ENCODE data around the gene SVIL. TPM values are rescaled to one million over a fixed set of nuclear protein-coding genes. Genes with fewer than 3 reads are reported as not detected.
"Not testable (repeated sequence)": the region's sequence is repeated elsewhere in the genome, so short reads cannot be mapped to it uniquely, and the experiment has no call there.

SVIL gene
- total RNA-seq, 1 experiment from 2014 or later: 147 TPM

- H3K4me1 Mint-ChIP-seq (ENCODE audit: low read depth, unreplicated experiment): no peaks in the 10 kb centered on the region
- no peaks in the 10 kb centered on the region for H3K27me3 Mint-ChIP-seq (ENCODE audit: unreplicated experiment)
- intact Hi-C loops (cut with micrococcal nuclease; ENCODE audit: unreplicated experiment): no loop called here
- H3K9me3 Mint-ChIP-seq (ENCODE audit: low read depth, unreplicated experiment): no peaks in the 10 kb centered on the region
- no peak overlapping the region for H3K27ac Mint-ChIP-seq (ENCODE audit: unreplicated experiment)
- H3K4me3 Mint-ChIP-seq (ENCODE audit: low read depth, unreplicated experiment): no peak overlapping the region
- CTCF ChIA-PET: interaction anchor here (0.6 to 1.1 kb wide), 2 partner anchors 23 to 1160 kb away, joined by 4 to 6 read pairs; no protein-coding TSS in a partner anchor
- no peak for DNase-seq
- TF ChIP-seq, protein P1, sequence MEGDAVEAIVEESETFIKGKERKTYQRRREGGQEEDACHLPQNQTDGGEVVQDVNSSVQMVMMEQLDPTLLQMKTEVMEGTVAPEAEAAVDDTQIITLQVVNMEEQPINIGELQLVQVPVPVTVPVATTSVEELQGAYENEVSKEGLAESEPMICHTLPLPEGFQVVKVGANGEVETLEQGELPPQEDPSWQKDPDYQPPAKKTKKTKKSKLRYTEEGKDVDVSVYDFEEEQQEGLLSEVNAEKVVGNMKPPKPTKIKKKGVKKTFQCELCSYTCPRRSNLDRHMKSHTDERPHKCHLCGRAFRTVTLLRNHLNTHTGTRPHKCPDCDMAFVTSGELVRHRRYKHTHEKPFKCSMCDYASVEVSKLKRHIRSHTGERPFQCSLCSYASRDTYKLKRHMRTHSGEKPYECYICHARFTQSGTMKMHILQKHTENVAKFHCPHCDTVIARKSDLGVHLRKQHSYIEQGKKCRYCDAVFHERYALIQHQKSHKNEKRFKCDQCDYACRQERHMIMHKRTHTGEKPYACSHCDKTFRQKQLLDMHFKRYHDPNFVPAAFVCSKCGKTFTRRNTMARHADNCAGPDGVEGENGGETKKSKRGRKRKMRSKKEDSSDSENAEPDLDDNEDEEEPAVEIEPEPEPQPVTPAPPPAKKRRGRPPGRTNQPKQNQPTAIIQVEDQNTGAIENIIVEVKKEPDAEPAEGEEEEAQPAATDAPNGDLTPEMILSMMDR (IDR thresholded peaks at IDR 0.05; ENCODE audit: unreplicated experiment): no peak
- peaks cover 28% of the 10 kb centered on the region for H3K36me3 Mint-ChIP-seq (ENCODE audit: insufficient read depth, unreplicated experiment)
- BruUV-seq (replicated peaks): no TSS peak
These were observed 122.3 kb downstream of the SVIL start for GRCh38 chr10:29512425-29512974.

DNA sequence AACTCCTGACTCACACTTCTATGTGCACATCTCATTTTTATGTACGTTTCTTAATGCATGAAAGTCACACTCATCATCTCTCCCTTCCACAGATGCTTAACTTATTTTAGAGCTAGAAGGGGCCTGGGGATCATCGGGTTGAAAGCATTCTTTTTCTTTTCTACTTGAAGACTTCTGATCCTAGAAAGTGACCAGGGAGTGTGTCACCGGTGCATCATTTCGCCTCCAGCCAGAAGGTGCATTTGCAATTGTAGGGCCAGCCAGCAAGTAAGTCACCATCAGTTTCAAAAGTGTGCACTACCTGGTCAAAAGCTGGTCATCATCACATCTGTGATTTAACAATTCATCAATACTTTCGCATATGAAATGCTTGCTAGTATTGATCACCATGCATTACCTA, 123.0 kb downstream of the SVIL start:
- H3K4me1 Mint-ChIP-seq (ENCODE audit: low read depth, unreplicated experiment); H3K27me3 Mint-ChIP-seq (ENCODE audit: unreplicated experiment); H3K27ac Mint-ChIP-seq (ENCODE audit: unreplicated experiment); intact Hi-C loops (cut with micrococcal nuclease; ENCODE audit: unreplicated experiment); H3K9me3 Mint-ChIP-seq (ENCODE audit: low read depth, unreplicated experiment); BruUV-seq (replicated peaks); DNase-seq; H3K4me3 Mint-ChIP-seq (ENCODE audit: low read depth, unreplicated experiment): not testable (repeated sequence)
- peaks cover 22% of the 10 kb centered on the region for H3K36me3 Mint-ChIP-seq (ENCODE audit: insufficient read depth, unreplicated experiment)
- CTCF ChIA-PET: interaction anchor here (0.6 kb wide), 1 partner anchor 1160 kb away, joined by 6 read pairs; no protein-coding TSS in a partner anchor

DNA sequence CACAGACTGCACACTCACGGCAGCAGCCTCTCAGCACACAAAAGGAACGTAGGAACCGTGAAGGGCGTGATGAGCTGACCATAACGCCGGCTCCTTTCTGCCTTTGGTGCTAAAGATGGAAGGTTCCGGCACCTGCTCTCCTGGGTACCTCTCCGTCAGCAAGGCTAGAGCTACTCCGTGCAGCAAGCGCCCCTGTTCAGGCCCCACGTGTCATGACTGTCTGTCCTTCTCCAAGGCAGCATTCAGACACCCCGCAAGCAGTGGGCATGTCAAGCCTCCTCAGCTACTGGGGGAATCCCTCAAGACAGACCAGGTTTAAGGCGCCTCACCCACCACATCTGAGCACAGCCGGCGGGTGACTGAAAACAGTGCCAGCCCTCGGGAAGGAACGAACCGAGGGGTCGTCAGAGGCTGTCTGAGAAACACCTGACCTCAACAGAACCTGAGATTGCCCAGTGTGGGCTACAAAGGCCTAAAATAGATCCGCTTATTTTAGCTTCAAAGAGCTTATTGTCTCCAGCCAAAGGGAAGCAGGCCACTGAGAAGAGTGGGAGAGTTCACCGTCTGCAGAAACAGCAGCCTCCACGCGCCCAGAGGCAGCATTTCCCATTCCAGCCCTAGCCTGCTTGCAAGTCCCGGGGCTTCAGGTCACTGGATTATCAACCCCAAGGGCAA, 124.2 kb downstream of the SVIL start:
- BruUV-seq (replicated peaks); H3K4me1 Mint-ChIP-seq (ENCODE audit: low read depth, unreplicated experiment); intact Hi-C loops (cut with micrococcal nuclease; ENCODE audit: unreplicated experiment); H3K9me3 Mint-ChIP-seq (ENCODE audit: low read depth, unreplicated experiment); CTCF ChIA-PET; H3K27me3 Mint-ChIP-seq (ENCODE audit: unreplicated experiment); H3K4me3 Mint-ChIP-seq (ENCODE audit: low read depth, unreplicated experiment); DNase-seq; H3K27ac Mint-ChIP-seq (ENCODE audit: unreplicated experiment): not testable (repeated sequence)
- peaks cover 22% of the 10 kb centered on the region for H3K36me3 Mint-ChIP-seq (ENCODE audit: insufficient read depth, unreplicated experiment)

GRCh38 chr10:29508554-29509244, 126.1 kb downstream of the SVIL start:
- no peaks in the 10 kb centered on the region for H3K27me3 Mint-ChIP-seq (ENCODE audit: unreplicated experiment)
- BruUV-seq (replicated peaks): no TSS peak
- intact Hi-C loops (cut with micrococcal nuclease; ENCODE audit: unreplicated experiment): no loop called here
- no peak overlapping the region for H3K4me3 Mint-ChIP-seq (ENCODE audit: low read depth, unreplicated experiment)
- no peak for DNase-seq
- peaks cover 30% of the 10 kb centered on the region for H3K36me3 Mint-ChIP-seq (ENCODE audit: insufficient read depth, unreplicated experiment)
- H3K4me1 Mint-ChIP-seq (ENCODE audit: low read depth, unreplicated experiment): no peaks in the 10 kb centered on the region
- CTCF ChIA-PET: no interaction called here
- no peaks in the 10 kb centered on the region for H3K9me3 Mint-ChIP-seq (ENCODE audit: low read depth, unreplicated experiment)
- no peak overlapping the region for H3K27ac Mint-ChIP-seq (ENCODE audit: unreplicated experiment)
- TF ChIP-seq, protein P1 (IDR thresholded peaks at IDR 0.05; ENCODE audit: unreplicated experiment): no peak

DNA sequence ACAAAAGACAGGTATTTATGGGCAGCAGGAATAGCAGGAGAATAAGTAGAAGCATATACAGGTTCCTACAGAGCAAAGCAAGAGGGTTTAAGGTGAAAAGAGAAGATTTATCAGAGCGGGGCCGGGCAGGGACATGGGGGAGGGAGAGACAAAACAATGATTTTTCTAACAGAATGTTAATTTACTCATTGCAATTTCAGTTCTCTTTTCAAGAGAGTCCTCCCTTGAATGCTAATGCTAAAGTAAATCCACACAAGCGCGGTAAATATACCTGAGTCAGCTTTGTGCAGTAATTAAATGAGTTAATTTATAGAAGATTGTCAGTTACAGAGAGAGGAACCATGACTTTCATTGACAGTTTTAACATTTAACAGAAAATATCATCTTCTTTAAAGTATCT, 127.0 kb downstream of the SVIL start:
- H3K27me3 Mint-ChIP-seq (ENCODE audit: unreplicated experiment); H3K9me3 Mint-ChIP-seq (ENCODE audit: low read depth, unreplicated experiment); intact Hi-C loops (cut with micrococcal nuclease; ENCODE audit: unreplicated experiment); CTCF ChIA-PET; H3K4me3 Mint-ChIP-seq (ENCODE audit: low read depth, unreplicated experiment); BruUV-seq (replicated peaks); H3K27ac Mint-ChIP-seq (ENCODE audit: unreplicated experiment); DNase-seq; H3K4me1 Mint-ChIP-seq (ENCODE audit: low read depth, unreplicated experiment): not testable (repeated sequence)
- H3K36me3 Mint-ChIP-seq (ENCODE audit: insufficient read depth, unreplicated experiment): peaks cover 22% of the 10 kb centered on the region

- intact Hi-C loops (cut with micrococcal nuclease; ENCODE audit: unreplicated experiment); H3K27ac Mint-ChIP-seq (ENCODE audit: unreplicated experiment); H3K4me3 Mint-ChIP-seq (ENCODE audit: low read depth, unreplicated experiment); H3K4me1 Mint-ChIP-seq (ENCODE audit: low read depth, unreplicated experiment); H3K9me3 Mint-ChIP-seq (ENCODE audit: low read depth, unreplicated experiment); DNase-seq; BruUV-seq (replicated peaks); CTCF ChIA-PET; H3K27me3 Mint-ChIP-seq (ENCODE audit: unreplicated experiment): not testable (repeated sequence)
- H3K36me3 Mint-ChIP-seq (ENCODE audit: insufficient read depth, unreplicated experiment): peaks cover 22% of the 10 kb centered on the region
These were observed 128.3 kb downstream of the SVIL start for GRCh38 chr10:29506324-29506921.

Measured in Calu3 (cell line).